ENCODE results near the gene TMEM91.

GRCh38 chr19:41397086-41398049 is 21.0 kb downstream of the TMEM91 start, which contains the start of the genes BCKDHA and EXOSC5:
- no peak for TF ChIP-seq CTCF (conservative IDR thresholded peaks at IDR 0.05; ENCODE audit: low read length)
- TF ChIP-seq EZH2phosphoT487 (IDR thresholded peaks at IDR 0.05; ENCODE audit: borderline replicate concordance): no peak

Measured in Loucy (cell line).